ENCODE results near the gene DNAH3. TPM values are rescaled to one million over a fixed set of nuclear protein-coding genes. Genes with fewer than 3 reads are reported as not detected.

DNAH3 gene
- total RNA-seq, 1 experiment from 2014 or later = 0.57 TPM

DNA sequence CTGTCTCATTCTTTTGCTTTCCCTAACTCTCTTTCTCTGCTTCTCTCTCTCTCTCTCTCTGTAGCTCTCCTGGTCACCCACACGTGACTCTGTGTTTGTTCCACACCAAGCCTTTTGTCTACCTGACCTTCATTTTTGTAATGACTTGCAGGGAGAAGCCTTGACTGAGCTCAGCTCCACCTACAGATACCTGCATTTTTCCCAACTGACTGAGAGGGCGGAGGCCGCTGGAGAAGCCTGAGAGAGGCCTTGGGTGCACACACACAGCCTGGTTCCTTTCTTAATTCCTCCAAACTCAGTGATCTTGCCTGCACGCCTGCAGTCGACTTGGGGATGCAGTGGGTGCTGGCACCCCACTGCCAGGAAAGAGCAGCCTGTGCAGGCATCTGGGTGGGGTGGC, 181.3 kb downstream of the DNAH3 start:
- peaks cover 59% of the 10 kb centered on the region for H3K4me1 Mint-ChIP-seq
- H3K27ac Mint-ChIP-seq = peak overlapping the region; percentile 96
- TF ChIP-seq, protein P1, sequence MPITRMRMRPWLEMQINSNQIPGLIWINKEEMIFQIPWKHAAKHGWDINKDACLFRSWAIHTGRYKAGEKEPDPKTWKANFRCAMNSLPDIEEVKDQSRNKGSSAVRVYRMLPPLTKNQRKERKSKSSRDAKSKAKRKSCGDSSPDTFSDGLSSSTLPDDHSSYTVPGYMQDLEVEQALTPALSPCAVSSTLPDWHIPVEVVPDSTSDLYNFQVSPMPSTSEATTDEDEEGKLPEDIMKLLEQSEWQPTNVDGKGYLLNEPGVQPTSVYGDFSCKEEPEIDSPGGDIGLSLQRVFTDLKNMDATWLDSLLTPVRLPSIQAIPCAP (CRISPR knock-in tag; IDR thresholded peaks at IDR 0.05) = no peak
- TF ChIP-seq PRRX2 (CRISPR knock-in tag; IDR thresholded peaks at IDR 0.05) (no peak), ZNF423 (CRISPR knock-in tag; IDR thresholded peaks at IDR 0.05) (no peak), ZNF671 (CRISPR knock-in tag; IDR thresholded peaks at IDR 0.05) (no peak), JUN (CRISPR knock-in tag; IDR thresholded peaks at IDR 0.05) (no peak), NFE2L1 (CRISPR knock-in tag; IDR thresholded peaks at IDR 0.05) (no peak), NFYB (CRISPR knock-in tag; conservative IDR thresholded peaks at IDR 0.05; ENCODE audit: low read depth) (no peak), SOX15 (CRISPR knock-in tag; IDR thresholded peaks at IDR 0.05) (no peak), ZNF263 (CRISPR knock-in tag; IDR thresholded peaks at IDR 0.05; ENCODE audit: low read depth) (no peak), GABPB1 (CRISPR knock-in tag; IDR thresholded peaks at IDR 0.05) (no peak), ZNF138 (CRISPR knock-in tag; conservative IDR thresholded peaks at IDR 0.05) (no peak), CREM (CRISPR knock-in tag; IDR thresholded peaks at IDR 0.05) (no peak), SMAD4 (CRISPR knock-in tag; IDR thresholded peaks at IDR 0.05) (no peak), ELF4 (CRISPR knock-in tag; IDR thresholded peaks at IDR 0.05; ENCODE audit: low read depth) (no peak)
- TF ChIP-seq, protein P2, sequence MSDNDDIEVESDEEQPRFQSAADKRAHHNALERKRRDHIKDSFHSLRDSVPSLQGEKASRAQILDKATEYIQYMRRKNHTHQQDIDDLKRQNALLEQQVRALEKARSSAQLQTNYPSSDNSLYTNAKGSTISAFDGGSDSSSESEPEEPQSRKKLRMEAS (CRISPR knock-in tag; IDR thresholded peaks at IDR 0.05) = no peak
- TF ChIP-seq, protein P3, sequence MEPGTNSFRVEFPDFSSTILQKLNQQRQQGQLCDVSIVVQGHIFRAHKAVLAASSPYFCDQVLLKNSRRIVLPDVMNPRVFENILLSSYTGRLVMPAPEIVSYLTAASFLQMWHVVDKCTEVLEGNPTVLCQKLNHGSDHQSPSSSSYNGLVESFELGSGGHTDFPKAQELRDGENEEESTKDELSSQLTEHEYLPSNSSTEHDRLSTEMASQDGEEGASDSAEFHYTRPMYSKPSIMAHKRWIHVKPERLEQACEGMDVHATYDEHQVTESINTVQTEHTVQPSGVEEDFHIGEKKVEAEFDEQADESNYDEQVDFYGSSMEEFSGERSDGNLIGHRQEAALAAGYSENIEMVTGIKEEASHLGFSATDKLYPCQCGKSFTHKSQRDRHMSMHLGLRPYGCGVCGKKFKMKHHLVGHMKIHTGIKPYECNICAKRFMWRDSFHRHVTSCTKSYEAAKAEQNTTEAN (CRISPR knock-in tag; IDR thresholded peaks at IDR 0.05) = no peak
- TF ChIP-seq, protein P4, sequence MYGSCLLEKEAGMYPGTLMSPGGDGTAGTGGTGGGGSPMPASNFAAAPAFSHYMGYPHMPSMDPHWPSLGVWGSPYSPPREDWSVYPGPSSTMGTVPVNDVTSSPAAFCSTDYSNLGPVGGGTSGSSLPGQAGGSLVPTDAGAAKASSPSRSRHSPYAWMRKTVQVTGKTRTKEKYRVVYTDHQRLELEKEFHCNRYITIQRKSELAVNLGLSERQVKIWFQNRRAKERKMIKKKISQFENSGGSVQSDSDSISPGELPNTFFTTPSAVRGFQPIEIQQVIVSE (CRISPR knock-in tag; IDR thresholded peaks at IDR 0.05; ENCODE audit: borderline replicate concordance) = no peak
- TF ChIP-seq, protein P5, sequence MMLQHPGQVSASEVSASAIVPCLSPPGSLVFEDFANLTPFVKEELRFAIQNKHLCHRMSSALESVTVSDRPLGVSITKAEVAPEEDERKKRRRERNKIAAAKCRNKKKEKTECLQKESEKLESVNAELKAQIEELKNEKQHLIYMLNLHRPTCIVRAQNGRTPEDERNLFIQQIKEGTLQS (CRISPR knock-in tag; conservative IDR thresholded peaks at IDR 0.05) = no peak
- peak; percentile 45 for ATAC-seq
- H3K9me3 Mint-ChIP-seq = peaks cover 5% of the 10 kb centered on the region; the same call in 1 of the 2 replicates
- POLR2A ChIA-PET = interaction anchor here (1.5 kb wide), 1 partner anchor 58 kb away, joined by 3 read pairs; no protein-coding TSS in a partner anchor
- peak overlapping the region; percentile 56 for H3K4me3 Mint-ChIP-seq
- DNase-seq (ENCODE audit: low spot score) = no peak
- H3K36me3 Mint-ChIP-seq = no peaks in the 10 kb centered on the region
- CTCF ChIA-PET = interaction anchor here (1.5 kb wide), 1 partner anchor 119 kb away, joined by 3 read pairs; no protein-coding TSS in a partner anchor
- H3K27me3 Mint-ChIP-seq (ENCODE audit: low read depth) = no peaks in the 10 kb centered on the region

DNA sequence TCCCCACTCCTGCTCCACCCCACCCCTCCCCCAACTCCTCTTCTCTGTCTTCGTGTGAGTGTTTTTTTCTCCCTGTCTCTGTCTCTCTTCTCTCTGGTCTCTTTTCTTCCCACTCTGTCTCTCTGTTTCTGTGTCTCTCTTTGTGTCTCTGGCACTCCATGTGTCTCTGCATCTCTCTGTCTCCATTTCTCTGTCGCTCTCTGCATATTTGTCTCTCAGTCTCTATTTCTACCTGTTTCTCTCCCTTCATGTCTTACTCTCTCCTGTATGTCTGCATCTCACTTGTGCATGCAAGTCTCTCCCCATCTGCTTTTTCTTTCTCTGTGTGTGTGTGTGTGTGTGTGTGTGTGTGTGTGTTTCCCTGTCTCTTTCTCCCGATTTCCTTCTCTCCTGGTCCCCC, 181.9 kb downstream of the DNAH3 start:
- ChIA-PET CTCF (interaction anchor here (1.5 kb wide), 1 partner anchor 118 kb away, joined by 3 read pairs; no protein-coding TSS in a partner anchor), POLR2A (interaction anchor here (1.5 kb wide), 1 partner anchor 57 kb away, joined by 3 read pairs; no protein-coding TSS in a partner anchor)
- H3K27ac Mint-ChIP-seq = peak overlapping the region; percentile 96
- peak; percentile 40; the same call in 1 of the 2 replicates for TF ChIP-seq ZNF512 (CRISPR knock-in tag; IDR thresholded peaks at IDR 0.05; ENCODE audit: borderline replicate concordance)
- no peak for TF ChIP-seq RORB (CRISPR knock-in tag; IDR thresholded peaks at IDR 0.05)
- H3K36me3 Mint-ChIP-seq = no peaks in the 10 kb centered on the region
- peak overlapping the region; percentile 56 for H3K4me3 Mint-ChIP-seq
- peaks cover 59% of the 10 kb centered on the region for H3K4me1 Mint-ChIP-seq
- no peaks in the 10 kb centered on the region for H3K27me3 Mint-ChIP-seq (ENCODE audit: low read depth)
- peaks cover 11% of the 10 kb centered on the region for H3K9me3 Mint-ChIP-seq
- DNase-seq (ENCODE audit: low spot score) (no peak), ATAC-seq (no peak)
